HEK293 (cell line): ENCODE results near the gene DYNLL1.

Experiments
- YY1 ChIP-seq: fragments of 450-650 bp; formaldehyde crosslinking; IDR thresholded peaks from 2 replicates; pipeline ENCODE4 v1.5.1; 2018; ENCODE audit warnings: missing biosample characterization, missing genetic modification characterization
- ZNF174 ChIP-seq: fragments of 450-650 bp; formaldehyde crosslinking; IDR thresholded peaks from 2 replicates; pipeline ENCODE4 v1.5.0; 2017; ENCODE audit warnings: missing biosample characterization, mild to moderate bottlenecking, missing genetic modification characterization
- ZNF561 ChIP-seq: fragments of 450-650 bp; IDR thresholded peaks from 2 replicates; pipeline ENCODE4 v1.5.1; 2018; ENCODE audit warnings: missing biosample characterization, missing genetic modification characterization, borderline replicate concordance
- ZNF747 ChIP-seq: fragments of 450-650 bp; formaldehyde crosslinking; IDR thresholded peaks from 2 replicates; pipeline ENCODE4 v1.5.1; 2016; ENCODE audit warnings: missing biosample characterization, missing genetic modification characterization
- TF ChIP-seq, protein P1 (sequence below): fragments of 450-650 bp; formaldehyde crosslinking; IDR thresholded peaks from 2 replicates; pipeline ENCODE4 v1.5.1; 2016; ENCODE audit warnings: missing biosample characterization, missing genetic modification characterization, low read depth
- TF ChIP-seq, protein P2 (sequence below): fragments of 450-650 bp; formaldehyde crosslinking; IDR thresholded peaks from 2 replicates; pipeline ENCODE4 v1.5.1; 2016; ENCODE audit warnings: missing biosample characterization, missing genetic modification characterization
- TF ChIP-seq, protein P3 (sequence below): fragments of 450-650 bp; formaldehyde crosslinking; IDR thresholded peaks from 2 replicates; pipeline ENCODE4 v1.5.1; 2016; ENCODE audit warnings: missing biosample characterization, missing genetic modification characterization

DNA sequence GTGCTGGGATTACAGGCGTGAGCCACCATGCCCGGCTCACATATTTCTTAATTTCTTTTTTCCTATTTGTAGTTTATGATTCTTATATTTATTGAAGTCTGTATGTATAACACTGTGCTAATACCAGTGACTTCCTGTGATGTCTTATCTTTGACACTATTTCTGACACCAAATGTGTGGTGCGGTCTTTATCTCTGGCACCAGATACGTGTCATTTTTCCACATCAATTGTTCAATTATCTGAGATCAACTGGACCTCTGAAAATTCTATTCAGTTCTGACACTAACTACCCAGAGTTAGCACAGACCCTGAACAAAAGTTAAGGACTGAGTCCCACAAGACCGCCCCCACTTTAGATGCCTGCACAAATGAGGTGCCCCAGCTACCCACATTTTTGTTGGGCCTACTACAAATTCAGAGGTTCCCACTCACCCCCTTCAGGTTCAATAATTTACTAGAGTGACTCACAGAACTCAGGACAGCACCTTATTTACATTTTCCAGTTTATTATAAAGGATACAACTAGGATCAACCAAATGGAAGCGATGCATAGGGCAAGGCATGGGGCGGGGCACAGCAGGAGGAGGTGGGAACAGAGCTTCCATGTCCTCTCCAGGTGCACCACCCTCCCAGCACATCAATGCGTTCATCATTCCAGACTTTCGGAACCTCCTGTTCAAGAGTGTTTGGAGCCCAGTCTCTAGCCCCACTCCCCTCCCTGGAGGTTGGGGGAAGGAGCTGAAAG, 14.7 kb upstream of the DYNLL1 start:
- TF ChIP-seq ZNF174 (tag by site-specific recombination) (no peak), ZNF747 (no peak), ZNF561 (tag by site-specific recombination) (no peak), YY1 (tag by site-specific recombination) (no peak)
- TF ChIP-seq, protein P1, sequence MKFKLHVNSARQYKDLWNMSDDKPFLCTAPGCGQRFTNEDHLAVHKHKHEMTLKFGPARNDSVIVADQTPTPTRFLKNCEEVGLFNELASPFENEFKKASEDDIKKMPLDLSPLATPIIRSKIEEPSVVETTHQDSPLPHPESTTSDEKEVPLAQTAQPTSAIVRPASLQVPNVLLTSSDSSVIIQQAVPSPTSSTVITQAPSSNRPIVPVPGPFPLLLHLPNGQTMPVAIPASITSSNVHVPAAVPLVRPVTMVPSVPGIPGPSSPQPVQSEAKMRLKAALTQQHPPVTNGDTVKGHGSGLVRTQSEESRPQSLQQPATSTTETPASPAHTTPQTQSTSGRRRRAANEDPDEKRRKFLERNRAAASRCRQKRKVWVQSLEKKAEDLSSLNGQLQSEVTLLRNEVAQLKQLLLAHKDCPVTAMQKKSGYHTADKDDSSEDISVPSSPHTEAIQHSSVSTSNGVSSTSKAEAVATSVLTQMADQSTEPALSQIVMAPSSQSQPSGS, result no peak
- TF ChIP-seq, protein P2, sequence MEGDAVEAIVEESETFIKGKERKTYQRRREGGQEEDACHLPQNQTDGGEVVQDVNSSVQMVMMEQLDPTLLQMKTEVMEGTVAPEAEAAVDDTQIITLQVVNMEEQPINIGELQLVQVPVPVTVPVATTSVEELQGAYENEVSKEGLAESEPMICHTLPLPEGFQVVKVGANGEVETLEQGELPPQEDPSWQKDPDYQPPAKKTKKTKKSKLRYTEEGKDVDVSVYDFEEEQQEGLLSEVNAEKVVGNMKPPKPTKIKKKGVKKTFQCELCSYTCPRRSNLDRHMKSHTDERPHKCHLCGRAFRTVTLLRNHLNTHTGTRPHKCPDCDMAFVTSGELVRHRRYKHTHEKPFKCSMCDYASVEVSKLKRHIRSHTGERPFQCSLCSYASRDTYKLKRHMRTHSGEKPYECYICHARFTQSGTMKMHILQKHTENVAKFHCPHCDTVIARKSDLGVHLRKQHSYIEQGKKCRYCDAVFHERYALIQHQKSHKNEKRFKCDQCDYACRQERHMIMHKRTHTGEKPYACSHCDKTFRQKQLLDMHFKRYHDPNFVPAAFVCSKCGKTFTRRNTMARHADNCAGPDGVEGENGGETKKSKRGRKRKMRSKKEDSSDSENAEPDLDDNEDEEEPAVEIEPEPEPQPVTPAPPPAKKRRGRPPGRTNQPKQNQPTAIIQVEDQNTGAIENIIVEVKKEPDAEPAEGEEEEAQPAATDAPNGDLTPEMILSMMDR (tag by site-specific recombination), result no peak
- TF ChIP-seq, protein P3, sequence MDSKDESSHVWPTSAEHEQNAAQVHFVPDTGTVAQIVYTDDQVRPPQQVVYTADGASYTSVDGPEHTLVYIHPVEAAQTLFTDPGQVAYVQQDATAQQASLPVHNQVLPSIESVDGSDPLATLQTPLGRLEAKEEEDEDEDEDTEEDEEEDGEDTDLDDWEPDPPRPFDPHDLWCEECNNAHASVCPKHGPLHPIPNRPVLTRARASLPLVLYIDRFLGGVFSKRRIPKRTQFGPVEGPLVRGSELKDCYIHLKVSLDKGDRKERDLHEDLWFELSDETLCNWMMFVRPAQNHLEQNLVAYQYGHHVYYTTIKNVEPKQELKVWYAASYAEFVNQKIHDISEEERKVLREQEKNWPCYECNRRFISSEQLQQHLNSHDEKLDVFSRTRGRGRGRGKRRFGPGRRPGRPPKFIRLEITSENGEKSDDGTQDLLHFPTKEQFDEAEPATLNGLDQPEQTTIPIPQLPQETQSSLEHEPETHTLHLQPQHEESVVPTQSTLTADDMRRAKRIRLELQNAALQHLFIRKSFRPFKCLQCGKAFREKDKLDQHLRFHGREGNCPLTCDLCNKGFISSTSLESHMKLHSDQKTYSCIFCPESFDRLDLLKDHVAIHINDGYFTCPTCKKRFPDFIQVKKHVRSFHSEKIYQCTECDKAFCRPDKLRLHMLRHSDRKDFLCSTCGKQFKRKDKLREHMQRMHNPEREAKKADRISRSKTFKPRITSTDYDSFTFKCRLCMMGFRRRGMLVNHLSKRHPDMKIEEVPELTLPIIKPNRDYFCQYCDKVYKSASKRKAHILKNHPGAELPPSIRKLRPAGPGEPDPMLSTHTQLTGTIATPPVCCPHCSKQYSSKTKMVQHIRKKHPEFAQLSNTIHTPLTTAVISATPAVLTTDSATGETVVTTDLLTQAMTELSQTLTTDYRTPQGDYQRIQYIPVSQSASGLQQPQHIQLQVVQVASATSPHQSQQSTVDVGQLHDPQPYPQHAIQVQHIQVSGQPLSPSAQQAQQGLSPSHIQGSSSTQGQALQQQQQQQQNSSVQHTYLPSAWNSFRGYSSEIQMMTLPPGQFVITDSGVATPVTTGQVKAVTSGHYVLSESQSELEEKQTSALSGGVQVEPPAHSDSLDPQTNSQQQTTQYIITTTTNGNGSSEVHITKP, result no peak
